Nucleus accumbens (tissue), 56 donors: ENCODE results near the gene C19orf18.

Experiments used
- DNase-seq, 56 donors: peaks; one replicate each; lab custom pipeline; 2025; lab: John Stamatoyannopoulos, UW

C19orf18 gene

GRCh38 chr19:57949296-57949695 lies 25.0 kb downstream of the C19orf18 start:
- DNase-seq = no peak

DNA sequence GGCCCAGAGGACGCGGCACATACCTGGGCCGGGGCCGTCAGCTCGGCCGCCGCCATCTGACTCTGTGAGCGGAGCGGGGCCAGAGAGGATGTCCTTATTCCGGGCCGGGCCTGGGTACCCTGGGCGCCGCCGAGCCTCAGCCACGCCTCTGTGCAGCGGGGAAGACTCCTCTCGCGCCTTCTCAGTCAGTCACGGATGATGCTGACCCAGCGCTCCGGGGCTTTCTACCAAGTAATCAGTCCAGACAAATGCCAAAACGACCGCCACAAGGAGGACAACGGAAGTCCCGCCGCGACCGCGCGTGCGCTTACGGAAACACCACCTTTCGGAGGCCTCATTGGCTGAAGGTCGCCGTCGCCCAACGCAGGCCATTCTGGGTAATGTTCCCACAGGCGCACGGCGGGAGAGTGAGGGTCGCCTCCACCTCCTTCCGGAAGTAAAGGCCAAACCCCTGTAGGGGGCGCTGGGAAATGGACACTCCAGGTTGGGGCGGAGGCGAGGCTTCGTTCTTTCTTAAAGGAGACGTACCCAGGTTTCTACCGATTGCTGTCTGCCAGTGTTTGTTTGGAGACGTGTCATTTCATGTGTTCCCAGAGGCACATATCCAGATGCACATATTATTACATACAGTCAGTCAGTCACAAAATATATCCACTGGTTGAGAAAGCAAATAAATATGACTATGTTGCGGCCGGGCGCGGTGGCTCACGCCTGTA lies 26.8 kb downstream of the C19orf18 start, which contains the start of gene ZNF256:
ZNF256 (minus strand) TSS at position 288 of the 716 bp plus-strand sequence; CDS start at position 56, 232 bp downstream.
- DNase-seq = peak; percentile 55 to 98 (median 92)

DNA sequence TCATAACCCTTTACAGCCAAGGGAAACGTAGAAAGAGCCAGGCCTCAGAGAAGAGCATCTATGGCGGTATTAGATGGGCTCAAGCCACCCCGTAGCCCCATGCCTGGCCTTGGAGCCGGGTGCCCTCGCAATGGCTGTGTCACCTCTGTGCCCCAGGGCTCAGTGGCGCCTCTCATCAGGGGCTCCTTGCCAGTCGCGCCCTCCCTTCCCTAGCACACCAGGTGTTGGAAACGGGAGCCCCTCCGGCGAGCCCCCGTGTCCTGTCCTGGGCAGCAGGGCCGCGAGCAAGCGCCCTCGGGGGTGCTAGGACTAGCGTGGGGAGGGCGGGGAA lies 27.3 kb downstream of the C19orf18 start:
- DNase-seq = peak in 5 of 56 donors; percentile 2 to 28 (median 15)

DNA sequence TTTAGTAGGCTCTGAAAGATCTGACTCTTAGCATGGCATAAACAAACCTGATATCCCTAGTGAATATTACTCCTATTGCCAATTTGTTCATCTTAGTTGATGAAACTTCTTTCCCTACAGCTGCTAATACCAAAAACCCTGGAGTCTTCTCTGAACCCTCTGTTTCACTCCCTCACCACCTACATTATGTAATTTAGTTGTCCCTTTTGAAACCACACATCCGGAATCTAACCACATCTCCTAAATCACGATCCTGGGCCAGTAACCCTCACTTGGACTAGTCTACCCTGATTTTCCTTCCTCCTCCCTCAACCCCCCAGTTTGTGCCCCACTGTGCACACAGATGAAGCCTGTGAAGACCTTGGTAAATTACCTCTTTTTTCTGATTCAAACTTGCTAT lies 28.0 kb downstream of the C19orf18 start:
- no peak for DNase-seq

GRCh38 chr19:57941593-57941992 lies 32.7 kb downstream of the C19orf18 start:
- no peak for DNase-seq

DNA sequence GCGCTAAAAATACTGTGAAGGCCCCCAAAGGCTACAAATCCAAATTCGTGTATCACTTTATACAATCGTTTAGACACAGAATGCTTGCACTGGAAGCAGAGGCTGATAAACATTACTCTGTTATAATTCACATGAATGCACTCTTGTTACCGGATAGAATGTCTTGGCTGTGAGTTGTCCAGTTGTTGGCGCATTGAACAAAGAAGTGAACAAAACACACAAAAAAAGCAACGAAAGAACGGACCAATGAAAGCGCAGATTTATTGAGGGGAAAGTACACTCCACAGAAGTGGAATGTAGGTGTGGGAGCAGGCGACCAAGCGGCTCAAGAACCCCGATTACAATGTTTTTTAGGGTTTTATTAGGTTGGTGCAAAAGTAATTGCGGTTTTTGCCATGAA lies 38.6 kb downstream of the C19orf18 start:
- peak in 12 of 56 donors; percentile 1 to 65 (median 28) for DNase-seq

- peak in 54 of 56 donors; percentile 16 to 92 (median 70) for DNase-seq
Observed at GRCh38 chr19:57934820-57935665, 39.3 kb downstream of the C19orf18 start, which contains the start of gene ZNF418. ZNF418 (minus strand) TSS chr19:57935402; CDS start chr19:57933822, 1,580 bp downstream.

DNA sequence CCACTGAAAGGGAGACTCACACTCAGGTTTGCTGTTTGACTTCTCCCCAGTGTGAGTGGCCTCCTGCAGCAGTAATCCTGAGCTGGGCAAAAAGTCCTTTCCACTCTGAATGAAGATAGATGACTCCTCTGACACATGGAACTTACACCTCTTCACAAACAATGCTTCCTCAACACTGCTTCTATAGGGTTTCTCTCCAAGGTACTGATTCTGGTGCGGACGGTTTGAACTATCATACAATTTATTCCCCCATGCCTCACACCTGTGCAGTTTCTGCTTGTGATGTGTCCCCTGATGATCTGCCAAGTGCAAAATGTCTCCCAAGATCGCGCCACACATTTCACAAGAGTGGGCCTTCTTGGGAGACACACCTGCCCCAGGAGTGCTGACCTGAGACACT lies 46.7 kb downstream of the C19orf18 start:
- DNase-seq = no peak

- peak; percentile 43 to 95 (median 82) for DNase-seq
Observed at GRCh38 chr19:57916168-57916995, 58.0 kb downstream of the C19orf18 start, which contains the start of gene ZNF417. ZNF417 (minus strand) TSS chr19:57916592; CDS start chr19:57916411, 181 bp downstream.

DNA sequence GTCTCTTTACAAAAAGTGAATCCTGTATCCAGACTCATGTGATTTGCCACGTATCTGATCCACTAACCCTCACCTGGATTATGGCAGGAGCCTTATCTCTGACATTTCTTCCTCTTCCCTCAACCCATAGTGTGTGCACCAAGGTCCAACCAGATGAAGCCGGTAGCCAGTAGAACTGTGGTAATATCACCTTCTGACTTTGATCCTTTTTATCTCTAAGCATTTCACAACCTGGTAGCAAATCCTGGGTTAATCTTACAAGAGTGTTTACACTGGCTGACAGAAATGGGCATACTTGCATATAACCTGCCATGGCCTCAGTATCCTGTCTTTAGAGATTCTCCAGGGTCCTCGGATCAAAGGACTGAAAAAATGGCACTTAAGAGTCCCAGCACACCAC lies 59.8 kb downstream of the C19orf18 start:
- no peak for DNase-seq
